ENCODE results near the gene SLAMF6. TPM values are rescaled to one million over a fixed set of nuclear protein-coding genes. Genes with fewer than 3 reads are reported as not detected.

The SLAMF6 gene
- polyA plus RNA-seq, 2 of the 4 experiments (the other 2 are of a cell fraction), result not detected

- ATAC-seq (no peak), DNase-seq (ENCODE audit: low read depth in 1 of 2, low spot score in 1 of 2) (no peak), FAIRE-seq (no peak)
- ChIA-PET CTCF (no interaction called here), POLR2A (interaction anchor here (0.6 kb wide), 1 partner anchor 29 kb away, joined by 6 read pairs; no protein-coding TSS in a partner anchor)
- H3K4me3 ChIP-seq, result no peak overlapping the region
- no peaks in the 10 kb centered on the region for H3K9me3 ChIP-seq
- no peaks in the 10 kb centered on the region for H3K4me1 ChIP-seq
- no peak overlapping the region for H3K4me2 ChIP-seq
- TF ChIP-seq E2F6 (IDR thresholded peaks at IDR 0.05; ENCODE audit: borderline replicate concordance, low read depth), result no peak
- no peak for TF ChIP-seq JUNB (IDR thresholded peaks at IDR 0.05)
- TF ChIP-seq REST (IDR thresholded peaks at IDR 0.05), result no peak
- TF ChIP-seq NR3C1 (IDR thresholded peaks at IDR 0.05), result no peak
- TF ChIP-seq ZNF302 (CRISPR knock-in tag; IDR thresholded peaks at IDR 0.05), result no peak
- no peak for TF ChIP-seq GATA3 (IDR thresholded peaks at IDR 0.05; ENCODE audit: borderline replicate concordance)
- TF ChIP-seq, protein P1, sequence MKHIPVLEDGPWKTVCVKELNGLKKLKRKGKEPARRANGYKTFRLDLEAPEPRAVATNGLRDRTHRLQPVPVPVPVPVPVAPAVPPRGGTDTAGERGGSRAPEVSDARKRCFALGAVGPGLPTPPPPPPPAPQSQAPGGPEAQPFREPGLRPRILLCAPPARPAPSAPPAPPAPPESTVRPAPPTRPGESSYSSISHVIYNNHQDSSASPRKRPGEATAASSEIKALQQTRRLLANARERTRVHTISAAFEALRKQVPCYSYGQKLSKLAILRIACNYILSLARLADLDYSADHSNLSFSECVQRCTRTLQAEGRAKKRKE (CRISPR knock-in tag; IDR thresholded peaks at IDR 0.05; ENCODE audit: low read depth), result no peak
- TF ChIP-seq, protein P2, sequence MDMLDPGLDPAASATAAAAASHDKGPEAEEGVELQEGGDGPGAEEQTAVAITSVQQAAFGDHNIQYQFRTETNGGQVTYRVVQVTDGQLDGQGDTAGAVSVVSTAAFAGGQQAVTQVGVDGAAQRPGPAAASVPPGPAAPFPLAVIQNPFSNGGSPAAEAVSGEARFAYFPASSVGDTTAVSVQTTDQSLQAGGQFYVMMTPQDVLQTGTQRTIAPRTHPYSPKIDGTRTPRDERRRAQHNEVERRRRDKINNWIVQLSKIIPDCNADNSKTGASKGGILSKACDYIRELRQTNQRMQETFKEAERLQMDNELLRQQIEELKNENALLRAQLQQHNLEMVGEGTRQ (IDR thresholded peaks at IDR 0.05), result no peak
- TF ChIP-seq KDM1A (IDR thresholded peaks at IDR 0.05; ENCODE audit: low read depth), result no peak
- TF ChIP-seq SREBF2 (IDR thresholded peaks at IDR 0.05), result no peak
- TF ChIP-seq HOXB5 (CRISPR knock-in tag; IDR thresholded peaks at IDR 0.05), result no peak
- TF ChIP-seq CBX8 (IDR thresholded peaks at IDR 0.05), result no peak
- no peak for TF ChIP-seq POLR2AphosphoS2 (conservative IDR thresholded peaks at IDR 0.05; ENCODE audit: low read length)
- TF ChIP-seq JUN (IDR thresholded peaks at IDR 0.05), result no peak
- TF ChIP-seq BHLHE40 (IDR thresholded peaks at IDR 0.05; ENCODE audit: low read depth, low read length), result no peak
- no peak for TF ChIP-seq CBX2 (IDR thresholded peaks at IDR 0.05; ENCODE audit: borderline replicate concordance, low read depth)
- no peak for TF ChIP-seq KDM5A (IDR thresholded peaks at IDR 0.05)
- no peak for TF ChIP-seq POLR2A (IDR thresholded peaks at IDR 0.05; ENCODE audit: low read length)
- TF ChIP-seq ELK1 (IDR thresholded peaks at IDR 0.05; ENCODE audit: low read depth, low read length), result no peak
- TF ChIP-seq PHF8 (IDR thresholded peaks at IDR 0.05; ENCODE audit: borderline replicate concordance, low read depth), result no peak
- no peak overlapping the region for H3K27ac ChIP-seq
- WGBS (ENCODE audit: missing lambda C conversion rate), result 71% methylated on average over 4 of the region's 4 CpGs
Measured at GRCh38 chr1:160437432-160438316, 85.4 kb downstream of the SLAMF6 start.

All from A549 (cell line).